HepG2 (cell line): Measurements from ENCODE around the gene RPS2. TPM values are rescaled to one million over a fixed set of nuclear protein-coding genes. Genes with fewer than 3 reads are reported as not detected.

Source experiments
- BHLHE40 ChIP-seq: IDR thresholded peaks from 2 replicates; pipeline ENCODE4 v1.6.1; 2011; ENCODE audit warnings: low read length, improper control_type of control experiment
- FOSL2 ChIP-seq: sonication (generic); formaldehyde crosslinking; IDR thresholded peaks from 2 replicates; pipeline ENCODE4 v1.4.0; 2020; ENCODE audit warnings: missing genetic modification reagents
- FOXO1 ChIP-seq: sonication (generic); formaldehyde crosslinking; IDR thresholded peaks from 2 replicates; pipeline ENCODE4 v1.4.0; 2020; ENCODE audit warnings: missing genetic modification reagents
- FOXP1 ChIP-seq, 2 experiments: fragments of 450-650 bp in 1 of 2; IDR thresholded peaks; 2 replicates each; pipeline ENCODE4 v1.6.1; 2017 to 2018; ENCODE audit warnings: antibody characterized with exemption in 1 of 2
- NFYC ChIP-seq: IDR thresholded peaks from 2 replicates; pipeline ENCODE4 v1.6.1; 2016; ENCODE audit warnings: missing genetic modification reagents, missing compliant biosample characterization
- ZNF263 ChIP-seq: sonication (generic); formaldehyde crosslinking; IDR thresholded peaks from 2 replicates; pipeline ENCODE4 v1.4.0; 2020; ENCODE audit warnings: missing genetic modification reagents
- ZNF784 ChIP-seq: sonication (generic); formaldehyde crosslinking; IDR thresholded peaks from 2 replicates; pipeline ENCODE4 v1.5.1; 2020; ENCODE audit warnings: missing genetic modification reagents, mild to moderate bottlenecking, borderline replicate concordance
- ZSCAN21 ChIP-seq: sonication (generic); formaldehyde crosslinking; IDR thresholded peaks from 2 replicates; pipeline ENCODE4 v1.8.0; 2022; ENCODE audit warnings: mild to moderate bottlenecking, missing genetic modification reagents, moderate library complexity, borderline replicate concordance
- ZSCAN25 ChIP-seq: sonication (generic); formaldehyde crosslinking; IDR thresholded peaks from 2 replicates; pipeline ENCODE4 v1.8.0; 2022; ENCODE audit warnings: mild to moderate bottlenecking, missing genetic modification reagents
- polyA plus RNA-seq, 8 experiments: library from polyadenylated mRNA; depleted of rRNA in 3 of 8; stranded (reverse) in 7 of 8; unstranded in 1 of 8; fragments of >200 nt; fragmentation: Illumina TruSeq in 4 of 8; extraction: Trizol in 4 of 8; gene quantifications; 2 replicates each; pipeline versions ENCODE4 v1.2.1 to v1.2.3, GENCODE V29; 2011 to 2016; ENCODE audit warnings: low read depth in 4 of 8, missing spikeins in 1 of 8, mixed read lengths in 1 of 8; ENCODE audit not compliant: insufficient read depth in 1 of 8
- total RNA-seq, 5 experiments: library from RNA; depleted of rRNA; stranded (reverse); fragments of >200 nt; fragmentation: Illumina TruSeq; extraction: Trizol; gene quantifications; 2 replicates each; pipeline ENCODE4 v1.2.3, GENCODE V29; 2016; ENCODE audit warnings: low read depth in 1 of 5
- TF ChIP-seq, protein P1 (sequence below): IDR thresholded peaks from 2 replicates; pipeline ENCODE4 v1.6.1; 2016; ENCODE audit warnings: low read depth, missing genetic modification reagents, missing compliant biosample characterization
- TF ChIP-seq, protein P2 (sequence below): sonication (generic); formaldehyde crosslinking; IDR thresholded peaks from 2 replicates; pipeline ENCODE4 v1.4.0; 2020; ENCODE audit warnings: missing genetic modification reagents, mild to moderate bottlenecking, borderline replicate concordance
- TF ChIP-seq, protein P3 (sequence below): sonication (generic); formaldehyde crosslinking; IDR thresholded peaks from 2 replicates; pipeline ENCODE4 v1.5.1; 2020; ENCODE audit warnings: mild to moderate bottlenecking, missing genetic modification reagents, borderline replicate concordance

The RPS2 gene
- total and polyA plus RNA-seq, 2 of the 13 experiments (the other 11 are each of a cell fraction or from before 2014, with no cell fraction given), result 1,908 to 4,514 TPM

- TF ChIP-seq, protein P1, sequence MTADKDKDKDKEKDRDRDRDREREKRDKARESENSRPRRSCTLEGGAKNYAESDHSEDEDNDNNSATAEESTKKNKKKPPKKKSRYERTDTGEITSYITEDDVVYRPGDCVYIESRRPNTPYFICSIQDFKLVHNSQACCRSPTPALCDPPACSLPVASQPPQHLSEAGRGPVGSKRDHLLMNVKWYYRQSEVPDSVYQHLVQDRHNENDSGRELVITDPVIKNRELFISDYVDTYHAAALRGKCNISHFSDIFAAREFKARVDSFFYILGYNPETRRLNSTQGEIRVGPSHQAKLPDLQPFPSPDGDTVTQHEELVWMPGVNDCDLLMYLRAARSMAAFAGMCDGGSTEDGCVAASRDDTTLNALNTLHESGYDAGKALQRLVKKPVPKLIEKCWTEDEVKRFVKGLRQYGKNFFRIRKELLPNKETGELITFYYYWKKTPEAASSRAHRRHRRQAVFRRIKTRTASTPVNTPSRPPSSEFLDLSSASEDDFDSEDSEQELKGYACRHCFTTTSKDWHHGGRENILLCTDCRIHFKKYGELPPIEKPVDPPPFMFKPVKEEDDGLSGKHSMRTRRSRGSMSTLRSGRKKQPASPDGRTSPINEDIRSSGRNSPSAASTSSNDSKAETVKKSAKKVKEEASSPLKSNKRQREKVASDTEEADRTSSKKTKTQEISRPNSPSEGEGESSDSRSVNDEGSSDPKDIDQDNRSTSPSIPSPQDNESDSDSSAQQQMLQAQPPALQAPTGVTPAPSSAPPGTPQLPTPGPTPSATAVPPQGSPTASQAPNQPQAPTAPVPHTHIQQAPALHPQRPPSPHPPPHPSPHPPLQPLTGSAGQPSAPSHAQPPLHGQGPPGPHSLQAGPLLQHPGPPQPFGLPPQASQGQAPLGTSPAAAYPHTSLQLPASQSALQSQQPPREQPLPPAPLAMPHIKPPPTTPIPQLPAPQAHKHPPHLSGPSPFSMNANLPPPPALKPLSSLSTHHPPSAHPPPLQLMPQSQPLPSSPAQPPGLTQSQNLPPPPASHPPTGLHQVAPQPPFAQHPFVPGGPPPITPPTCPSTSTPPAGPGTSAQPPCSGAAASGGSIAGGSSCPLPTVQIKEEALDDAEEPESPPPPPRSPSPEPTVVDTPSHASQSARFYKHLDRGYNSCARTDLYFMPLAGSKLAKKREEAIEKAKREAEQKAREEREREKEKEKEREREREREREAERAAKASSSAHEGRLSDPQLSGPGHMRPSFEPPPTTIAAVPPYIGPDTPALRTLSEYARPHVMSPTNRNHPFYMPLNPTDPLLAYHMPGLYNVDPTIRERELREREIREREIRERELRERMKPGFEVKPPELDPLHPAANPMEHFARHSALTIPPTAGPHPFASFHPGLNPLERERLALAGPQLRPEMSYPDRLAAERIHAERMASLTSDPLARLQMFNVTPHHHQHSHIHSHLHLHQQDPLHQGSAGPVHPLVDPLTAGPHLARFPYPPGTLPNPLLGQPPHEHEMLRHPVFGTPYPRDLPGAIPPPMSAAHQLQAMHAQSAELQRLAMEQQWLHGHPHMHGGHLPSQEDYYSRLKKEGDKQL (CRISPR knock-in tag), result 0 out of 2 replicates have a peak, but pooled peaks have one; percentile 31
- peak; percentile 43; the same call in 1 of the 2 replicates for TF ChIP-seq BHLHE40
- TF ChIP-seq ZNF784 (CRISPR knock-in tag), result peak; percentile 89; the same call in 1 of the 2 replicates
- peak; percentile 84 for TF ChIP-seq ZSCAN21 (CRISPR knock-in tag)
- peak; percentile 77 for TF ChIP-seq FOXO1 (CRISPR knock-in tag)
- no peak for TF ChIP-seq FOXP1 (IDR thresholded peaks at IDR 0.05)
- no peak for TF ChIP-seq FOXP1 (CRISPR knock-in tag; IDR thresholded peaks at IDR 0.05)
- peak; percentile 82 for TF ChIP-seq NFYC
- TF ChIP-seq, protein P2, sequence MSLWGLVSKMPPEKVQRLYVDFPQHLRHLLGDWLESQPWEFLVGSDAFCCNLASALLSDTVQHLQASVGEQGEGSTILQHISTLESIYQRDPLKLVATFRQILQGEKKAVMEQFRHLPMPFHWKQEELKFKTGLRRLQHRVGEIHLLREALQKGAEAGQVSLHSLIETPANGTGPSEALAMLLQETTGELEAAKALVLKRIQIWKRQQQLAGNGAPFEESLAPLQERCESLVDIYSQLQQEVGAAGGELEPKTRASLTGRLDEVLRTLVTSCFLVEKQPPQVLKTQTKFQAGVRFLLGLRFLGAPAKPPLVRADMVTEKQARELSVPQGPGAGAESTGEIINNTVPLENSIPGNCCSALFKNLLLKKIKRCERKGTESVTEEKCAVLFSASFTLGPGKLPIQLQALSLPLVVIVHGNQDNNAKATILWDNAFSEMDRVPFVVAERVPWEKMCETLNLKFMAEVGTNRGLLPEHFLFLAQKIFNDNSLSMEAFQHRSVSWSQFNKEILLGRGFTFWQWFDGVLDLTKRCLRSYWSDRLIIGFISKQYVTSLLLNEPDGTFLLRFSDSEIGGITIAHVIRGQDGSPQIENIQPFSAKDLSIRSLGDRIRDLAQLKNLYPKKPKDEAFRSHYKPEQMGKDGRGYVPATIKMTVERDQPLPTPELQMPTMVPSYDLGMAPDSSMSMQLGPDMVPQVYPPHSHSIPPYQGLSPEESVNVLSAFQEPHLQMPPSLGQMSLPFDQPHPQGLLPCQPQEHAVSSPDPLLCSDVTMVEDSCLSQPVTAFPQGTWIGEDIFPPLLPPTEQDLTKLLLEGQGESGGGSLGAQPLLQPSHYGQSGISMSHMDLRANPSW (CRISPR knock-in tag), result no peak; the same call in 1 of the 2 replicates
- peak; percentile 70 for TF ChIP-seq FOSL2 (CRISPR knock-in tag)
- TF ChIP-seq, protein P3, sequence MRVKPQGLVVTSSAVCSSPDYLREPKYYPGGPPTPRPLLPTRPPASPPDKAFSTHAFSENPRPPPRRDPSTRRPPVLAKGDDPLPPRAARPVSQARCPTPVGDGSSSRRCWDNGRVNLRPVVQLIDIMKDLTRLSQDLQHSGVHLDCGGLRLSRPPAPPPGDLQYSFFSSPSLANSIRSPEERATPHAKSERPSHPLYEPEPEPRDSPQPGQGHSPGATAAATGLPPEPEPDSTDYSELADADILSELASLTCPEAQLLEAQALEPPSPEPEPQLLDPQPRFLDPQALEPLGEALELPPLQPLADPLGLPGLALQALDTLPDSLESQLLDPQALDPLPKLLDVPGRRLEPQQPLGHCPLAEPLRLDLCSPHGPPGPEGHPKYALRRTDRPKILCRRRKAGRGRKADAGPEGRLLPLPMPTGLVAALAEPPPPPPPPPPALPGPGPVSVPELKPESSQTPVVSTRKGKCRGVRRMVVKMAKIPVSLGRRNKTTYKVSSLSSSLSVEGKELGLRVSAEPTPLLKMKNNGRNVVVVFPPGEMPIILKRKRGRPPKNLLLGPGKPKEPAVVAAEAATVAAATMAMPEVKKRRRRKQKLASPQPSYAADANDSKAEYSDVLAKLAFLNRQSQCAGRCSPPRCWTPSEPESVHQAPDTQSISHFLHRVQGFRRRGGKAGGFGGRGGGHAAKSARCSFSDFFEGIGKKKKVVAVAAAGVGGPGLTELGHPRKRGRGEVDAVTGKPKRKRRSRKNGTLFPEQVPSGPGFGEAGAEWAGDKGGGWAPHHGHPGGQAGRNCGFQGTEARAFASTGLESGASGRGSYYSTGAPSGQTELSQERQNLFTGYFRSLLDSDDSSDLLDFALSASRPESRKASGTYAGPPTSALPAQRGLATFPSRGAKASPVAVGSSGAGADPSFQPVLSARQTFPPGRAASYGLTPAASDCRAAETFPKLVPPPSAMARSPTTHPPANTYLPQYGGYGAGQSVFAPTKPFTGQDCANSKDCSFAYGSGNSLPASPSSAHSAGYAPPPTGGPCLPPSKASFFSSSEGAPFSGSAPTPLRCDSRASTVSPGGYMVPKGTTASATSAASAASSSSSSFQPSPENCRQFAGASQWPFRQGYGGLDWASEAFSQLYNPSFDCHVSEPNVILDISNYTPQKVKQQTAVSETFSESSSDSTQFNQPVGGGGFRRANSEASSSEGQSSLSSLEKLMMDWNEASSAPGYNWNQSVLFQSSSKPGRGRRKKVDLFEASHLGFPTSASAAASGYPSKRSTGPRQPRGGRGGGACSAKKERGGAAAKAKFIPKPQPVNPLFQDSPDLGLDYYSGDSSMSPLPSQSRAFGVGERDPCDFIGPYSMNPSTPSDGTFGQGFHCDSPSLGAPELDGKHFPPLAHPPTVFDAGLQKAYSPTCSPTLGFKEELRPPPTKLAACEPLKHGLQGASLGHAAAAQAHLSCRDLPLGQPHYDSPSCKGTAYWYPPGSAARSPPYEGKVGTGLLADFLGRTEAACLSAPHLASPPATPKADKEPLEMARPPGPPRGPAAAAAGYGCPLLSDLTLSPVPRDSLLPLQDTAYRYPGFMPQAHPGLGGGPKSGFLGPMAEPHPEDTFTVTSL (CRISPR knock-in tag), result no peak
- TF ChIP-seq ZSCAN25 (CRISPR knock-in tag), result peak; percentile 70; the same call in 1 of the 2 replicates
- TF ChIP-seq ZNF263 (CRISPR knock-in tag), result peak; percentile 71
Measured at GRCh38 chr16:1971796-1972489, 7.3 kb upstream of the RPS2 start, which contains the start of gene TBL3 (continued).
